ENCODE results near the gene IMMP2L.

Gene IMMP2L

DNA sequence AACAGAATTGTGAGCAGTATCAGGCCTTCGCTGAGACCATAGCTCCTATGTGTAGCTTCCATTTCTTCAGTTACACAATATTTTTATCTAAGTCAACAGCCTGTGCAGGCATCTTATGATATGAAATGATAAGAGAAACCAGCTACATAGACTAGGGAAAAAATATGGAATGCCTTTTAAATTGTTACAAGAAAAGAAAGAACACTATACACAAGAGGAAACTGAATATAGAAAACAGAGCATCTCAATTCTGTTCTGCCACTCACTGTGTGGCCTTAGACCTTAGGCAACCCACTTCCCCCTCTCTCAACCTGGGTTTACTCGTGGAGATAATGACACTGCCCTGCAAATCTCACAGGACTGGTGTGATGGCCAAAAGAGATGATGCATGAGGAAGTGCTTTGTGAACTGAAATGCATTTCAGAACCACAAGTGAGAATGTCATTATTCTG lies 338.5 kb downstream of the IMMP2L start:
- DNase-seq, result no peak

DNA sequence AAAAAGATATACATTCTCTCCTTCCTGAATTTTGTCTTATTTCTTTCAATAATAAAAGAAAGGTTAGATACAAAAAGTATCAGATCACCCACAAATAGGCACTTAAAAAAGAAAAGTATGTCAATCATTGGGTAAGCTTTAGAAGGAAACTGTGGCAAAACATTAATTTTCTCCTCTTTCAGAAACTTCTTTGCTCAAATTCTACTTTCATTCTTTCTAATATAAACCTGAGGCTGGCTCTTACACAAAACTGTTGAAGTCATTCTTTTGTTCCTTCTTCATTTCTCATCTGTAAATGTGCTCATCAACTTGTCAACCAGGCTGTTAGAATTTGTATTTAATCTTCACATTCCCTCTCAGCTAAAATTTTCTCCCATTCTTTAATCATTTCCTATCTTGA lies 346.7 kb downstream of the IMMP2L start:
- no peak for DNase-seq

DNA sequence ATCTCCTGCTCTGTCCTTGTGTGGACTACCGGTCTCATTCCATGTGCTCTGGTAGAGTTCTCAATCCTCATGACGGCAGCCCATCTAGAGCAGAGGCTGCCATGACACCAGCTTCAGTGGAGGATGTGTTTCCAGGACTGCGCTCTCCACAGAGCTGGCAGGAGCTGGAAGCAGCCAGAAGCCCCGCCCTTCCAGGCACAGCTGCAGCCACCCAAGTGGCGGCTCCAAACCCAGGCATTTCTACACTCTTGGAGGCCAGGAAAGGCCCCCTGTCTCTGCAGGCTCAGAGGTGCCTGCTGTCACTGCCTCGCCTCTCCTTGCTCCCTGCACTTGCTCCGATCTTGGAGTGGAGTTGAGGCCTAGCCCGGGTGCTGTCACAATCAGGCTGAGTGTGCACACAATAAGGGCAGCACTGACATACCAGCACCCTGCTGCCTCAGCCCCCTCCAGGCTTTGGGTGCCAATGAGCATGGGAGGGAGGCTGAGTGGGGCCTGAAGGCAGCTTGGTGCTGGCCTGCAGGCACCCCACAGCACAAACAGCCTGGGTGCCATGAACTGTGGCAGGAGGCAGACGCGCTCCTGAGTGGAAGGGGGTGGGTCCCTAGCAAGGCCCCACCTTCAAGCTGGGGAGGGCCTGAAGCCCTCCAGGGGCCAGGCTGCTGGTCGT lies 349.3 kb downstream of the IMMP2L start:
- no peak for DNase-seq

DNA sequence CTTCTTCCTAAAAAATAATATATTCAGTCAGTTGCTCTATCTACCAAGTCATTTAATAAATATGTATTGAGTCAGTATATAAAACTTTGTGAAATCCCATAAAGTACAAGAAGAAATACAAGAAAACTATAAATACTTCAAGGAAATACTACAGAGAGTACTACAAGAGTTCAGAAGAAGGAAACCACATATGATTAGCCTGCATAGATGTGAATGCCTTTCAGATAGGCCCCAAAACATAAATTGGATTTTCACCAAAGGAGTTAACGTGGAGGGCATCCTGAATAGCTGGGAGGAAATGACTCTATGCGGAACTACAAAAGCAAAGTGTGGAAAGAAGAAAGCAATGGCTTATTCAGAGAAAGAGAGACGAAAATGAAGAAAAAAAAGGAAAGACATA lies 351.3 kb downstream of the IMMP2L start:
- DNase-seq, result no peak

DNA sequence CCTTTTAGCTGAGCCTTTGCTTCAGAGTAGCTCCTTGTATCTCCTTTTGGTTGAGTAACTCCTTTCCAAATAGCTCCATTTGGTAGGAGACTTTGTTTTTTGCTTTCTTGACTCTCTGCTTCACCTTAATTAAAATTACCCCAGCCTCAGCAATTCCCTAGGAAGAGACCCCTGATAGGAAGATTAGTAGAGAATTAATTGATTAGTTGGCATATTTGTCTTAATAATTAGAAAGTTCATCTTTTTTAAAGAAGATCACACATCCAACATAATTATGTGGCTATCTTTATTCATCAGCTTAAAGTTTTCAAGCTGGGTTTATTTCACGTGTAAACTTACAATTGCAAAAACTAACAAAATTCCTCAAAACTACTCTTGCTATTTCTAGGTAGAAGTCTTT lies 352.2 kb downstream of the IMMP2L start:
- no peak for DNase-seq

DNA sequence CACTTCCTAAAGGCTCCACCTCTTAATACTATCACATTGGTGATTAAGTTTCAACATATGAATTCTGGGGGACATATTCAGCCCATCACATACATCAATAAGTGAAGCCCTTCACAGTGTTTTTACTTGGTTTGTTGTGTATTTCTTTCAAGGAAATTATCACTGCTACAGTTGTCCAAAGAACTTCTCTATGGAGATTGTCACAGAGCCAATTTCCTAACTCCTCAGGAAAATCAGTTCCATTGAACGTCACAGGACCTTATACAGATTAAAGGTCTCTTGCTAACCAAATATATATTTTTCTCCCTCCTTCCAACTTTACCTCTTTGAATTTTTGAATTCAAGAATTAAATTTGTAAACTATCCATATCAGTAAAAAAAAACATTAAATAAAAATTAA lies 357.0 kb downstream of the IMMP2L start:
- DNase-seq, result no peak

DNA sequence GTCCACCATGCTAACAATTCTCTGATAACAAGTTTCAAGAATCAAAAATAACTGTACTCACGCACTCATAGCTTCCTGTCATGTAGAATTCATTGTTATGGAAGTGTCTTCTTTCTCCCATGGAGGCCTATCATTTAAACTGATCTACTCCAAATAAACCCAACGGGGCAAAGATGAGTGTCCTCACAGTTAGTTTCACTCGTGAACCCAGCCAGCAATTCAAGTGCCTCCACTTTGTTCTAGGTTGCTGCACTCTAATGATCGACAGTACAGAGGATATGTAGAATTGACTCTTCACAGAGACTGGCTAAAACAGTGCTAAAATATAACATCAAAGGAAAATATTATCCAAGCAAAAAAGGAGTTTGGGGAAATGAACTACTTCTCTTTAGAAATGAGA lies 360.0 kb downstream of the IMMP2L start:
- DNase-seq, result no peak

DNA sequence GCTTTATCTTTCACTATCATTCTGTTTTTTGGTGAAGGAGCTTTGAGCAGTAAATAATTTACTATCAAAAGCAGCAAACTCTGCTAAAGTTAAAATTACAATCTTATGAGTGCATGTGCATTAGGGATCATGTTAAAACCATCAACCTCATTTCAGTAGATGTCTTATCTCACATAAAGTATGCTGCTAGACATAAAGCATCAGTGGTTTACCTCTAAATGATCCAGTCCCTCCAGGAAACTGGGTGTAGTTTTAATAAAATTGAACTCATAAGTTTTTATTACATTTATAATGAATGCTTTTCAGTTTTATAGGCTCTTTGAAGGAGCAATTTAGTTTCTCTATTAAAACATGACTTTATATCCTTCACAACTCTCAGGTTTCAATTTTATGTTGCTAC lies 362.6 kb downstream of the IMMP2L start:
- no peak for DNase-seq

DNA sequence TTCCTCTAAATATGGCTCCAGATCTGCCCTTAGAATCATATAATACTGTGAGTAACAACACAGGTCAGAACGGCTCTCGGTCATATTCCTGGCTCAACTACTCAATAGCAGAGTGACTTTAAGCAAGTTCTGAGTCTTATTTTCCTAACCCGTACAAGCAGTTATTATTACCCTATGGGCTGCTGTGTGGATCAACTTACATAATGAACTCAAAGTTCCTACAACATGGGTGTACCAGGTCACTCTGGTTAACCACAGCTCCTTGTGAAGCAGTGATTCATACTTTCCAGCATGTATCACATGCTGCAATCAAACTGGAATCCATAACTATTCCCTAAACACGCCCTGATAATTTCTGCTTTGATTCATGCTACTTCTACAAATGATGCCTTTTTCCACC lies 364.0 kb downstream of the IMMP2L start:
- DNase-seq, result no peak

DNA sequence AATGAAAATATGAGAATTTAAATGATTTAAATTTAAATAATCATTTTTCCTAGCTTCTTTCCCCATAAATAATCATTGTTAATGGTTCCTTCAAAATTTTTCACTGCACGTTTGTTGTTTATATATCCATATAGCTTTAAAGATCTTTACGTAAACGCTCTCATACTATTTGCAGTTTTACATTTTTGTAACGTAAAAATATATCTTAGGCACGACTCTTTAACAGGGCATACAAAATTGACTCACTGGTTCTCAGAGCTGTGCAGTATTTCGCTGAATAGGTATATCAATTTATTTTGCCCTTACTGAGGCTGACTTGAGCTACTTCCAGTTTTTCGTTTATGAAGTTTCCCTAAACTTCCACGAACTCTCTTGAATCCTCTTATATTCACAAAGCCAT lies 365.6 kb downstream of the IMMP2L start:
- DNase-seq, result no peak

DNA sequence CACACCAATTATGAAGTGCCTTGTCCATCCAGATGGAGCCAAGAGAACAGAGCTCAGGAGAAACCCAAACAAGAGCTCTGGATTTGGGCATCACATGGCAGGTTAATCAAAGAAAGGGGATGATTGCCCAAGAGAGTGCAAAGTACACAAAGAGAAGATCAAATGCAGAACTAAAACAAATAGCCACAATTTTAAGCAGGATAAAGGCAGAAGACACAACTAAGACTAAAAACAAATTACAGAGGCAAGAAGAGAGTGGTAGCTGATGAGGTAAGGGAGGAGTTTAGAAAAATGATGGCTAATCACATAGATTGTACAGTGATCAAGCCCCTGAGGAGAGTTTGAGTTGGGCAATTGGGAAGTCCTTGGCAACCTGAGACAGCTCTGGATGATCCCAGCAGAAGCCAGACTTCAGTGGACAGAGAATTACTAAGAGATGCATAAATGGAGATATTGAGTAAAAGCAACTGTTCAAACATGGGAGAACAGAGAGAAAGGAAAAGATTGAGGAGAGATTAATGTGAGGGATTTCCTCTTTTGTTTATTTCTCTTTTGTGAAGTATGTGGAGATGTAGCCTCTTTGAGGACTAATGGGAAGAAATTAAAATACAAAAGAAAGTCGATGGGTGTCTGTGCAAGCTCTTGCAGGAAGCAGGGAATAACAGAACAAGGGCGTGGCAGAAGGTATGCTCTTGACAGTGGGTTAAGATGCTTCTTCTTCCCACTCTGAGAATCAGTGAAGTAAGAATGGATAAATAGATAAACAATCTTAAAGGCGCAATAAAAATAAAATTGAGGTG lies 369.5 kb downstream of the IMMP2L start:
- DNase-seq, result no peak

DNA sequence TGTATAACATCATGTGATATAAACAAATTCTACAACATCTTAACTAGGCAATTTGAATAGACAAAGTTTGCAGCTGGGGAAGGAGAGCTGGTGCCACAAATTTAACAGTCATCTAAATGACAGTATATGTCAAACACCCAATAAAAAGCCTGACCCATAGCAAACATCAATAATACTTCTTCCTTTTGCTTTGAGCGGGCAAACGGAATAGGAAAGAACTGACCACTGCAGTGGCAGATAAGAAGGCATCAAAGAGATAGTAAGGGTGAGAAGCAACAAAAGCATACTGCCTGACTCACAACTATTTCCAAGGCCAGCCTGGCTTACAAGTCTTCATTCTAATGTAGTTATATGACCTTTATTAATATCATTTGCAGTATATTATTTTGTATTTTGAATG lies 371.5 kb downstream of the IMMP2L start:
- DNase-seq, result no peak

DNA sequence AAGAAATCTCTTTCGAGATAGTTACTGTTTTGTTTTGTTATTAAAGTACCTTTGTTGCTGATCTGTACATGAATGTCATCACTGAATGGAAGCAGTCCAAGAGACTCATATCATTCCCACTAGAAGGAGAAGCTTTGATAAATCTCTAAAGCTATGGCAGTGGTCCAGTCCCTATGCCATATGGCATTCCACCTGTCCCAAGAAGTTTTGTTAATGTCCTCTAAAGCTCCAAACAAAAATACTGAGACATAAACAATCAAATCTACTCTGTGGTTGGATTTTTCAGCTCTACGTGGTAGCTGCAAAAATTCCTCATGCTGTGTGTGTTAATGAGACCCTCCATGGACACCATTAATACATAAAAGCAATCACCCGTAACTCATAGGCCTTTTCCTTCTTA lies 377.3 kb downstream of the IMMP2L start:
- no peak for DNase-seq

DNA sequence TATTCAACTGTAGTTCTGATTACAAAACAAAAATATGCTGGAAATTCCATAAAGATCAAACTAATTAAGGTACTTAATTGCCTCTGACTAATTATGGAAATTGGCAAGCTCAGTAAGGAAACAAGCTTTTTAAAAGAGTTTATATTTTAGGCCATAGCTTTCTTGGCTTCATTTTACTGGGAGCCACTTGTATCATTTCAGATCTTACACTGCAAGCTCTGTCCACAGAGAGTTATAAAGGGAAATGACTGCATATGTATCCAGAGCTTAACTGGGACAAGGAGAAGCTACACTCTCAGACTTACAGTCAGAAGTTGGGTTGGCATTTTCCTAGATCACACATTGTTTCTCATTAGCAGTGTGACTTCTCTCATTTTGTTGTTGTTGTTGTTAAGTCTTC lies 379.0 kb downstream of the IMMP2L start:
- no peak for DNase-seq

DNA sequence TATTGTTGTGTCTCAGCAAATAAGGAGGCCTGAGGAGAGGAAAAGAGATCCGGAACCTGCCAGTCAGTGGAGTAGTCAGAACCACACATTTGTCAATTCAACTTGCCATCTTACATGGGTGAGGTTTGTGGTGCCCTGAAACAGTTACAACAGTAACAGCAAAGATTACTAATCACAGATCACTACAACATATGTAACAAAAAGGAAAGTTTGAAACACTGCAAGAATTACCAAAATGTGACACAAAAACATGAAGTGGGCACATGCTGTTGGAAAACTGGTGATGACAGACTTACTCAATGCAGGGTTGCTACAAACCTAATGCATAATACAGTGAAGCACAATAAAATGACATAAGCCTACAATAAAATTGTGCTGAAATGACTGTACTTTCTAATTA lies 382.0 kb downstream of the IMMP2L start:
- no peak for DNase-seq

DNA sequence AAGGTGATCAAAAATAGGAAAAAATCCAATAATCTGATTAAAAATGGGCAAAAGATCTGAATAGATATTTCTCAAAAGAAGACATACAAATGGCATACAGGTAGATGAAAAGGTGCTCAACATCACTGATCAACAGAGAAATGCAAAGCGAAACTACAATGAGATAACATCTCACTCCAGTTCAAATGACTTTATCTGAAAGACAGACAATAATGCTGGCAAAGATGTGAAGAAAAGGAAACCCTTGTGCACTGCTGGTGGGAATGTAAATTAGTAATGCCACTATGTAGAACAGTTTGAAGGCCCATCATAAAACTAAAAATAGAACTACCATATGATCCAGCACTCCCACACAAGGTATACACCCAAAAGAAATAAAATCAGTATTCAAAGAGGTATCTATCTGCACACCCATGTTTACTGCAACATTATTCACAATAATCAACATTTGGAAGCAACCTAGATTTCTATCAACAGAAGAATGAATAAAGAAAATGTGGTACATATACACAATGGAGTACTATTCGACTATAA lies 386.3 kb downstream of the IMMP2L start:
- no peak for DNase-seq

DNA sequence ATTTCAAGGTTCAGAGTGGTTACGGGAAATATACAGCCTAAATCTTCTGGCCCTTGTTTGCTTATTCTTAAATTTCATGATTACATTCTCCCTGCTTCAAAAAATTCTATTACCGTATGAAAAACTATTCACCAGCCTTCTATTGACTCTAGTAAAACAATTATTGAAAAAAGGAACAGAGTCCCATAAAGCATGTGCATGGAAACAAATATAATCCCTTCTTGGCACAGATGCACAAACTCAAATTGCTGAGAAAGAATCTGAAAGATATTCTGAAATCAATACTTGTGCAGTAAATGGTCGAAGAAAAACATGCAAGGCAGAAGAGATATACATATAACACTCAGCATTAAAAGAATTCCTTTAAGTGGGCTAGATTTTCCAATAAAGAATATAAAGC lies 387.8 kb downstream of the IMMP2L start:
- no peak for DNase-seq

DNA sequence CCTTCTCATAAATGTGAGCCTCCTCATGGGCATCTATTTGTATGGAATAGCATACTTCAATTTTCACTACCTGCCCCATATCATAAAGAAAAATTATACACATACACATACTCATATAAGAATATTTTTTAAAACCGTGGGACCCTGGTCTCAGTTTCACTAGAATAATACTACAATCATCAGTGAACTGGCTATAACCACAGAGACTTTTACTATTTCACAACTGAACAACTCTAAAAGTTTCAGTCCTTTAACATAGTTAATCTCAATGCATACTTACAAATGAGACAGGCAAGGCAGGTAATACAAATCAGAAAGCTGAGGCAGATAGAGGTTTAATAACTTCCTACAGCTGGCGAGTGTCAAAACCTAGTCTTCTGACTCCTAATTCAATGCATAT lies 388.3 kb downstream of the IMMP2L start:
- no peak for DNase-seq

DNA sequence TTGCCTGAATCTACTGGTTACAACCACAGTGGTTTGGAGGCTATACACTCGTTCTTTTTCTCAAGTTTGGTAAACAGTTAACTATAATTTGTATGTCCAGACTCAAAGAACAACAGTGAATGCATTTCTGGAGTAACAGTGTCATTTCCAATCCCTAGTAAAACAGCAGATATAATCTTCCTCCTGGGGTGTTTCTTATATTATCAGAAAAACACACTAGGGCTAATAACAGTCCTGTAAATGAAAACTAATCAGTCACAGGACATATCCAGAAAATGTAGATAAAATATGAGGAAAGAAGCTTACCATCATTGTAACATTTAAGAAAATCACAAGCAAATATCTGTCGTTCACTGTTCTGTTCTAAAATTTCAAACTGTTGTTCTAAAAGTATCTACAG lies 388.8 kb downstream of the IMMP2L start:
- no peak for DNase-seq

DNA sequence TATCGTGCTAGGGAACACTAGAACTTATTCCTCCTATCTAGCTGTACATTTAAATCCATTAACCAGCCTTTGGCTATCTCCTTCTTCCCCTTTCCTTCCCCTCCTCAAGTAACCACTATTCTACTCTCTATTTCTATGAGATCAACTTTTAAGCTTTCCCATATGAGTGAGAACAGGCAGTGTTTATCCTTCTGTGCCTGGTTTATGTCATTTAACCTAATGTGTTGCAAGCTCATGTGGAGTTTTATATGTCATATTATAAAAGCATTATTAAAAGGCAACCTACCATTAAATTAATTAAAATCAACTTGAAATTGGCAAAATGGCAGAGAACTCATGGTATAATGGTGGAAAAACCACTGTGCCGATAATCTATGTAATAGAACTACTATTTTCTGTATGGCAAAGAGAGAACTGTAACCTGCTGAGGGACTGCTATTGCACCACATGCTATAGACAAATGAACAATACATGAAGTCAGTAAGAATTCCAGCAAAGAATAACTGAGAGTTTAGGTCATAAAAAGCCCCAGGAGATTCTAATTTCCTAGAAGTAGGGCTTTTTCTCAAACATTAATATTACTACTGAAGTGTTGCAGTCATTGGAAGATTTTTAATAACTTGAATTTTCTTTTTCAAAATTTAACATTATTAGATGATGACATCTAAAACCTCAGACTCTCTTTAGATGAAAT lies 389.6 kb downstream of the IMMP2L start:
- DNase-seq, result no peak

DNA sequence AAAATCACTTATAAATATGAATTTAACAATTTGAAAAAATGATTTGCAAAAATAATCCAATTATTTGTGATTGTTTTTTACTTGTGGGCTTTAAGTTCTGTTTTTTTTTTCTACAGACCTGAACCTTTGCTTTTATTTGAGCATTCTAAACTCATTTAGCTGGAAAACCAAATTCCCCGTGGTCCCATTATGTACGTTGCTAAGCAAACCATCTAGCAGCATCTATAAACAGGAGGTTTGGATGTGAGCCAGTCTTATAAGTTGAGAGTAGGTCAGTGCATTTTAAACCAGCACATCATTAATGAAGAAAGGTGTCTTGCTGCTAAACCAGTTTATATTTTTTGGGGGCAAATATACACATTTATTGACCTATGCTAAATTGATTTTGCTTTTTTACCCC lies 394.1 kb downstream of the IMMP2L start:
- no peak for DNase-seq

DNA sequence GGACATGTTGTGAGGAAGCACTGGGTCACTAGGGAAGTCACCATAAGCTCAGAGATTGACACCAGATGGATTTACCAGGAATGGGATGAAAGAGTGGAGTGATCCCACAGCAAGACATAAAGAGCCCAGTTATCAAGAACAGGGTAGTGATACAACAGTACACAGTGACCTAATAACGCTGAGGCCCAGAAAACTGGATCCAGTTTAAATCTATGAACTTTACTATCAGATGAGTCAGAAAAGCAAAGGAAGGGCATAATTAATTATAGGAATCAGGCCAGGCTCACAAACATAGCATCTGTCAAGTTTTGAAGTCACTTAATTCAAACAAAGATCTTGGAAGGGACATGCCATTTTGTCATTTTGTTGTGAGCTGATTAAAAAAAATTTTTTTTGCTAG lies 397.9 kb downstream of the IMMP2L start:
- DNase-seq, result no peak
